OCI-LY3 (cell line): ENCODE measurements around the gene CCDC7.

Source experiments
- EZH2phosphoT487 ChIP-seq: fragments of 200-600 bp; shearing (Covaris generic); IDR thresholded peaks from 2 replicates; pipeline ENCODE4 v1.6.1; 2018; ENCODE audit warnings: antibody characterized with exemption, mixed run types, low read depth
- TF ChIP-seq, protein P1 (sequence below): fragments of 200-600, 300-600 bp; sonication (generic); IDR thresholded peaks from 2 replicates; pipeline ENCODE4 v1.5.1; 2014; ENCODE audit warnings: antibody characterized with exemption, low read length, low read depth

DNA sequence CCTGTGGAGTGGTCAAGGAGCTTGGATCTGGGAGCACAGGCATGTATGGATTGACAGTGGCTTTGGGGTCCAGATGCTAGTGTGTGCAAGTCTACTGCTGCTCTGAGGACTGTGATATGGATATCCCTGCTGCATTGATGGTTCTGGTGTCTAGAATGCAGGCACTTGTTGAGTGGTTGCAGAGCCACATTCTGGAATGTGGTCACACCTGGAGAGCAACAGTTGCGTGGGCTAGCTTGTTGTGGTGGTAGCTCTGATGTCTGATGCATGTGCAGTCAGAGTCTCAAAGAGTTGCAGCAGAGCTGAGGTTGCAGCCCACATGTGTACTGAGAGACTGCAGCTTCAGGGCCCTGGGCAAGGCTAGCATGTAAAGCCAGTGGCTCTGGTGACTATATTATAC lies 43.2 kb downstream of the CCDC7 start:
- TF ChIP-seq, protein P1, sequence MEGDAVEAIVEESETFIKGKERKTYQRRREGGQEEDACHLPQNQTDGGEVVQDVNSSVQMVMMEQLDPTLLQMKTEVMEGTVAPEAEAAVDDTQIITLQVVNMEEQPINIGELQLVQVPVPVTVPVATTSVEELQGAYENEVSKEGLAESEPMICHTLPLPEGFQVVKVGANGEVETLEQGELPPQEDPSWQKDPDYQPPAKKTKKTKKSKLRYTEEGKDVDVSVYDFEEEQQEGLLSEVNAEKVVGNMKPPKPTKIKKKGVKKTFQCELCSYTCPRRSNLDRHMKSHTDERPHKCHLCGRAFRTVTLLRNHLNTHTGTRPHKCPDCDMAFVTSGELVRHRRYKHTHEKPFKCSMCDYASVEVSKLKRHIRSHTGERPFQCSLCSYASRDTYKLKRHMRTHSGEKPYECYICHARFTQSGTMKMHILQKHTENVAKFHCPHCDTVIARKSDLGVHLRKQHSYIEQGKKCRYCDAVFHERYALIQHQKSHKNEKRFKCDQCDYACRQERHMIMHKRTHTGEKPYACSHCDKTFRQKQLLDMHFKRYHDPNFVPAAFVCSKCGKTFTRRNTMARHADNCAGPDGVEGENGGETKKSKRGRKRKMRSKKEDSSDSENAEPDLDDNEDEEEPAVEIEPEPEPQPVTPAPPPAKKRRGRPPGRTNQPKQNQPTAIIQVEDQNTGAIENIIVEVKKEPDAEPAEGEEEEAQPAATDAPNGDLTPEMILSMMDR, result no peak
- TF ChIP-seq EZH2phosphoT487, result no peak
